ENCODE measurements around the gene GBX1.

GRCh38 chr7:151100921-151101320, 66.6 kb downstream of the GBX1 start:
- TF ChIP-seq EP300 (conservative IDR thresholded peaks at IDR 0.05; ENCODE audit: poor library complexity, severe bottlenecking) (no peak), POLR2AphosphoS5 (IDR thresholded peaks at IDR 0.05) (no peak), CTCF (IDR thresholded peaks at IDR 0.05; ENCODE audit: poor library complexity, severe bottlenecking) (no peak), REST (IDR thresholded peaks at IDR 0.05; ENCODE audit: borderline replicate concordance) (no peak)

Data from neural cell (in vitro differentiated cells).